GM11168 (cell line): ENCODE data around the gene HMSD.

Experiments used
- in situ Hi-C: fragments of 300-500 bp; cut with MboI; formaldehyde crosslinking; loops from one replicate; pipeline ENCODE4 v1.12.0; 2022; ENCODE audit warnings: low sequenced_read_pairs; ENCODE audit not compliant: unreplicated experiment

HMSD gene

GRCh38 chr18:63986885-63987284 lies 37.8 kb downstream of the HMSD start:
- in situ Hi-C loops: no loop called here

GRCh38 chr18:63987743-63988142 lies 38.6 kb downstream of the HMSD start:
- in situ Hi-C loops: no loop called here

- in situ Hi-C loops: no loop called here
Observed at GRCh38 chr18:63992751-63993150, 43.6 kb downstream of the HMSD start.

- in situ Hi-C loops: no loop called here
Observed at GRCh38 chr18:63994783-63995399, 45.8 kb downstream of the HMSD start.

DNA sequence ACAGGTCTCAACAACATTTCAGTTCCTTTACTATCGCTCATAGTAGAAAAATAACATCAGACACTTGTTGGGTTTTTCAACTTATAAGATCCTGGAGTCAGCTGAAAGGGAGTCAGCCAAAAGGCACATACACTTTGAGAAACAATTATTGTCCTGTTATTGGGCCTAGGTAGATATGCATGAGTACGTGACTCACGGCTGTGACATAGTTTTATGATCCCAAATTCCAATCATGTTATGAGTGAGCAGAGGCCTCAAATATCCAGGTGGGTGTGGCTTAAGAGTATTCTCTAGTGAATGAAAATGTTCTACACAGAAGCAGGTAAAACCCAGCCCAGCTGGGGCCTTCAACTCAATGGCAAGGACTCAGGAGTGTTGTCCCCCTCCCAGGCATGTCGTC lies 47.9 kb downstream of the HMSD start:
- in situ Hi-C loops: no loop called here

GRCh38 chr18:63997606-63998005 lies 48.5 kb downstream of the HMSD start:
- in situ Hi-C loops: no loop called here

- in situ Hi-C loops: no loop called here
Observed at GRCh38 chr18:63999871-64000270, 50.8 kb downstream of the HMSD start.

- in situ Hi-C loops: no loop called here
Observed at GRCh38 chr18:64002581-64002980, 53.5 kb downstream of the HMSD start.

DNA sequence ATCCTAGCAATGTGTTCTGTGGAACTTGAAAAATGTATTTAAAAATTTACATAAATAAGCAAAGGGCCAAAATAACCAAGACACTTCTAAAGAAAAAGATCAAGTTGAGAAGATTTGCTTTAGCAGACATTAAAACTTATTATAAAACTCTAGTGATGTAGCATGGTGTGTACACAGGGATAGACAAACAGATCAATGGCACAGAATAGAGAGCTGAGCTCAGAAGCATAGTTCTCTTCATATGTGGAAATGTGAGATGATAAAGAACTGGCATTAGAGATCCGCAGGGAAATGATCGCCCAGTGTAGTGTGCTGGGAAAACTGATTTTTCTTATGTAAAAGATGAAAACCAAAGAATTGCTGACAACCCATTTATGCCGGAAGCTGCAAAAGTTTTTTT lies 60.2 kb downstream of the HMSD start:
- in situ Hi-C loops: no loop called here
